NCI-H2227 (cell line): Measurements from ENCODE around the gene SPATA2.

ENCODE experiments used
- DNase-seq: peaks from one replicate; lab custom pipeline; 2025; ENCODE audit not compliant: unreplicated experiment; lab: John Stamatoyannopoulos, UW

Gene SPATA2

DNA sequence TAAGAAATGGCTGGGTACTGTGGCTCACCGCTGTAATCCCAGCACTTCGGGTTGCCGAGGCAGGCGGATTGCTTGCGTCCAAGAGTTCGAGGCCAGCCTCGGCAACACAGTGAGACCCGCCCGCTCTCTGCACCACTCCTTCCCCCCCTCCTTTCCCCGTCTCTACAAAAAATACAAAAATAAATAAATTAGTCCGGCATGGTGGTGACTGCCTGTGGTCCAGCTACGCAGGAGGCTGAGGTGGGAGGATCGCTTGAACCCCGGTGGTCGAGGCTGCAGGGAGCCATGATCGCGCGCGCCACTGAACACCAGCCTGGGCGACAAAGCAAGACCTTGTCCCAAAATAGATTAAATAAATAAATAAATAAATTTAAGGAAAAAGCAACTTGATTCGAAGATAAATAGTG is 20.4 kb upstream of the SPATA2 start:
- DNase-seq, result no peak

DNA sequence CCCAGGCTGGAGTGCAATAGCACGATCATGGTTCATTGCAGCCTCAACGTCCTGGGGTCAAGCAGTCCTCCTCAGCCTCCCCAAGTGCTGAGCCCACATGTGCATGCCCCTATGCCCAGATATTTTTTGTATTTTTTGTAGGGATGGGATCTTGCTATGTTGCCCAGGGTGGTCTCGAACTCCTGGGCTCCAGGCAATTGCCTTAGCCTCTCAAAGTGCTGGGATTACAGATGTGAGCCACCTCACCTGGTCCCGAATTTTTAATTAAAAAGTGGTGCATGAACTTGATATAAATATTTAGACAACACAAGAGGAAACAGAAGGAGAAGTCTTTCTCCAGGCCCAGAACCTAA is 13.8 kb upstream of the SPATA2 start:
- no peak for DNase-seq

DNA sequence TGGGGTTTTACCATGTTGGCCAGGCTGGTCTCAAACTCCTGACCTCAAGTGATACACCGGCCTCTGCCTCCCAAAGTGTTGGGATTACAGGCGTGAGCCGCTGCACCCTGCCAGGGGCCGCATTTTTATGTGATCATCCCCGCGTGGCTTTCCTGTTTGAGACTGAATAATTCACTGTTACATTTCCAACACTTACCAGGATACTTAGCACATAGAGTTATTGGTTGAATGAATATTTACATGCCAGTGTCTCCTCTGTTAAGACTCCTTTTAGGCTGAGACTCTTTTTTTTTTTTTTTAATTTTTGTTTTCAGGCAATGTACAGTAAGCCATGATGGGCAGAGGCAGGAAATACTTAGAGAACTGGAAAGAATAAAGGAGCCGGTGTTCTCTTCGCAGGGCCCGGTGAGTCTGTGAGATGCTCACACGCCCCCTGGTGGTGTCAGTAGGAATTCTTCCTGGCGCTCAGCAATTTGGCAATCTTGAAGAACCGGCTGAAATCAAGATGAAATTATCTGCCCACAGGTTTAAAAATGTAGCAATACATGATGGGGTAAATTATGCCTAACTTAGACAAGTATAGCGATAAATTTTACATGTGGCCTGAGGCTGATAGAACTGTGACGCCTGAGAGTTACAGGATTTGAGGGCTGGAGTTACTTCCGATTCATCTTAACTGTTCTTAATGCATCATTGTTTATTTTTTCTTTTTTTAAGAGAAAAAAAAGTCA is 13.2 kb upstream of the SPATA2 start:
- DNase-seq, result peak; percentile 89

DNA sequence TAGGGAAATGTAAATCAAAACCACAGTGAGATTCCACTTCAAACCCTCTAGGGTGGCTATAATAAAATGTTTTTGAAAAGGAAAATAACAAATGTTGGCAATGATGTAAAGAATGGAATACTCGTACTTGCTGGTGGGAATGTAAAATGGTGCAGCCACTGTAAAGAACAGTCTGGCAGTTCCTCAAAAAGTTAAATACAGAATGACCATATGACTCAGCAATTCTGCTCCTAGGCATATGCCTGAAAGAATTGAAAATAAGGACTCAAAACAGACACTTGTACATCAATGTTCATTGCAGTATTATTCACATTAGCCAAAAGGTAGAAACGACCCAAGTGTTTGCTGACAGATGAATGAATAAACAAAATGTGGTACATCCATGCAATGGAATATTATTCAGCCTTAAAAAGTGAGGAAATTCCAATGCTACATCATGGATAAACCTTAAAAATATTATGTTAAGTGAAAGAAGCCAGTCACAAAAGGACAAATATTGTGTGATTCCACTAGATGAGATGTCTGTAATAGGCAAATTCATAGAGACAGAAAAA is 10.6 kb upstream of the SPATA2 start:
- DNase-seq, result no peak

DNA sequence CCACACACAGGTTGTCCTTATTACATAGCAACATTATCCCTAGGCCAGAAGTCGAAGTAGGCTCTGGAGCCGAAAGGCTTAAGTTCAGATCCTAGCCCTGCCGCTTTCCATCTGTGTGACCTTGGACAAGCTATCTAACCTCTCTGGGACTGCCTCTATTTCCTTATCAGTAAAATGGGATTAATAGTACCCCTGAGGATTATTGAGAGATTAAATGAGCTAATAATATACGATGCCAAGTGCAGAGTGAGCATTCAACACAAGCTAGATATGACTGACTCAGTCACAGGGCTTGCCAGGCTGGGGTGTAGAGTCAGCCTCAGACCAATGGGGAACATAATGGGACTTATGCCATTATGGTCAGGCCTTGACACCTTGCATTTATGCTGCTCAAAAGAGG is 8.9 kb upstream of the SPATA2 start:
- DNase-seq, result no peak

DNA sequence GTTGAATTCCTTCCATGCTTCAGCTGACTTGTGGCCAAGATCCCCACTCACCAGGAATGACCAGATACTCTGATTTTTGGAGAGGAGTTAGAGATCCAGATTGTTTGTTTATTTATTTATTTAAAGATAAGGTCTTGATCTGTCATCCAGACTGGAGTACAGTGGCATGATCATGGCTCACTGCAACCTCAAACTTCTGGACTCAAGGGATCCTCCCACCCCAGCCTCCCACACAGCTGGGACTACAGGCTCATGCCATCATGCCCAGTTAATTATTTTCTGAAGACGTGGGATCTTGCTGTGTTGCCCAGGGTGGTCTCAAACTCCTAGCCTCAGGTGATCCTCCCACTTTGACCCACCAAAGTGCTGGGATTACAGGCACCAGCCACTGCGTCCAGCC is 4.1 kb upstream of the SPATA2 start:
- DNase-seq, result no peak

DNA sequence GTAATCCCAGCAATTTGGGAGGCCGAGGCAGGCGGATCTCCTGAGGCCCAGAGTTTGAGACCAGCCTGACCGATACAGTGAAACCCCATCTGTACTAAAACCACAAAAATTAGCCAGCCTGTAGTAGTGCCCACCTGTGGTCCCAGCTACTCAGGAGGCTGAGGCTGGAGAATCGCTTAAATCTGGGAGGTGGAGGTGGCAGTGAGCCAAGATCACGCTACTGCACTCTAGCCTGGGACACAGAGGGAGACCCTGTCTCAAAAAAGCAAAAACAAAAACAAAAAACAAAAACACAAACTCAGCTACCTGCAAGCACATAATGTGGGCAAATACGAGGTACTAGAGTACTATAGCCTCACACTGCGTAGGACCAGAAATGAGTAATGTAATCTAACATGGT is 3.7 kb upstream of the SPATA2 start:
- DNase-seq, result no peak

DNA sequence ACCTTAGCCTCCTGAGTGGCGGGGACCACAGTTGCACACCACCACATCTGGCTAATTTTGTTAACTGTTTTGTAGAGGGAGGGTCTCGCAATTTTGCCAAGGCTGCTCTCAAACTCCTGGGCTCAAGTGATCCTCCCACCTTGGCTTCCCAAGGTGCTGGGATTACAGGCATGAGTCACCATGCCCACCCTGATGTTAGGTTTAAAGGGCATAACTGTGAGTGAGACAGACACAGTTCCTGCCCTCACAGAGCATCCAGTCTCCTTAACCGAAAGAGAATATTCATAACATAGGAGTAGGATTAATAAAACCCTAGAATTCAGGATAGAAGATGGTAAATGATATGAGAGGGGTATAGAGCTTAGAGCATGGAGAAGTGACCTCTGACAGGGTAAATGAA is 3.1 kb upstream of the SPATA2 start:
- no peak for DNase-seq

DNA sequence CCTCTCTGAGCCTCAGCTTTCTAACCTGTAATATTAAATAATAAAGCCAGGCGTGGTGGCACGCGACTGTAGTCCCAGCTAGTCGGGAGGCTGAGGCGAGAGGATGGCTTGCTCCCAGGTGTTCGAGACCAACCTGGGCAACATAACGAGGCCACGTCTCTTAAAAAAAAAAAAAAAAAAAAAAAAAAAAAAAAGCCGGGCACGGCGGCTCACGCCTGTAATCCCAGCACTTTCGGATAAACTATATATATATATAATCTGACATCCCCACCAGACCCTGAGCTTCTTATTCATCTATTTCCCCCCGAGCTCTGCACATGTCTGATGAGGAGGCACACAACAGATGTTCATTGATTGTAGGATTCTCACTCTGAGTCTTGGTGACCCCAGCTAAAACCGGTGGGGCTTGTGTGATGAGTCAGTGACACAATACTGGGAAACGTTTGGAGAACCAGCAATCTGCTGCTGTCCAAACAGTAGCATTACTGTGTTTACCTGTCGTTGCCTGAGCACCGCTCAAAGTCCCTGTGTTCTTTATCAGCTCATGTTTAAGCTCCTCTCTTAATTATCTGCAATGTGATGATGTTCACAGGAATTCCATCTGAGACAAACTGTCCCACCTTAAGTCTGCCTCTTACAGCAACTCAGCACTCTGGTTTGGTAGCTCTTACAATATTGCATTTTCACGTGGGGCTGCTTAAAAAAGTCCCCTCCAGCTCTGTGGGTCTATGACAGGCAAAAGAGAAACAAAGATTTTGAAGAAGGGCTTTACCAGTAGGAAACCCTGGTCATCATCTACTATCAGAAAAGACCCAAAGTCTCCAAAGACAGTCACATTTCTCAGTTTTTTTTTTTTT is 1.0 kb upstream of the SPATA2 start:
- peak; percentile 57 for DNase-seq

DNA sequence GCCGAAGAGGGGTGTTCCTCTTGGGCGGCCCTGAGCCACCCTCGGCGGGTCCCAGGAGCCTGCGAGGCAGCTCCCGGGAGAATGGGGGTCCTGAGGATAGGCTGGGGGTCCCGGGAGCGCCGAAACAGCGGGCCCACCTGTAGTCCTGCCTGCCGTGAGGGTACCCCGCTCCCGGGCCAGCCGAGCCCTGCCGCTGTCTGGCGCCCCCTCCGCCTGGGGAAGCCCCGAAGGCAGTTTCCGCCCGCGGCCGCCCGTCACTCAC is 280 bp downstream of the SPATA2 start:
- DNase-seq, result no peak

DNA sequence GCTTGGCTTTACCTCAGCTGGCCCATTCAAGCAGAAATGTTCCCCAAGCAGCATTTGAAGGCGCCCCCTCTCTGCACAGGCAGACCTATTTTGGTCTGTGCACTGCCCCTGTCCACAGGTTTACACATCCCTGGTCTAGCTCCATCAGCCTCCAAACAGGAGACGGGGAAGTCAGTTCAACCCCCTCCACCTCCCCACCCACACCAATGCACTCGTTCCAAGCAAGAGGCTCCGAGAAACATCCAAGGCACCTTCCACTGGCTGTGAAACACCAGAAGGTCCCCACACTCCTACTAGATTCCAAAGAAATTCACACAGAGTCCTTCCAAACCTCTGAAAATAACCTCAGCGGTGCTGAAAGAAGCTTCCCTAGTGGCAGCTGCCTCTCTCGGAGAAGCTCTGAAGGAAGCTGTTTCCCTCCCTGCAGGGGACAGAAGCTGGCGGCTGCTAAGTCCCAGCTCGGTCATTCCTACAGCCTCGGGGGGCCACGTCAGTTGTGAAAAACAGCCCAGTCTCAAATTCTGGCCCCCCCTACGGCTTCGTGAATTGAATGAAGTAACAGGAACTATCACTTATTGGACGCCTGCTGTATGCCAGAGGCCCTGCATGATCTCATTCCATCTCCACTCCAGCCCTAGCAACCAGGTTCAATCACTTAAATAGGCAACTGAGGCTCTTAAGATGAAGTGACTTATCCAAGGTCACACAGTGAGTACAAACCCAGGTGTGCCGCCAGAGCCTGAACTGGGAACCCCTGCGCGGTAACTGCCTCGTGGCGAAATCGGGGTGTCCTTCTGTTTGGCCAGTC is 815 bp downstream of the SPATA2 start:
- DNase-seq, result peak; percentile 37

DNA sequence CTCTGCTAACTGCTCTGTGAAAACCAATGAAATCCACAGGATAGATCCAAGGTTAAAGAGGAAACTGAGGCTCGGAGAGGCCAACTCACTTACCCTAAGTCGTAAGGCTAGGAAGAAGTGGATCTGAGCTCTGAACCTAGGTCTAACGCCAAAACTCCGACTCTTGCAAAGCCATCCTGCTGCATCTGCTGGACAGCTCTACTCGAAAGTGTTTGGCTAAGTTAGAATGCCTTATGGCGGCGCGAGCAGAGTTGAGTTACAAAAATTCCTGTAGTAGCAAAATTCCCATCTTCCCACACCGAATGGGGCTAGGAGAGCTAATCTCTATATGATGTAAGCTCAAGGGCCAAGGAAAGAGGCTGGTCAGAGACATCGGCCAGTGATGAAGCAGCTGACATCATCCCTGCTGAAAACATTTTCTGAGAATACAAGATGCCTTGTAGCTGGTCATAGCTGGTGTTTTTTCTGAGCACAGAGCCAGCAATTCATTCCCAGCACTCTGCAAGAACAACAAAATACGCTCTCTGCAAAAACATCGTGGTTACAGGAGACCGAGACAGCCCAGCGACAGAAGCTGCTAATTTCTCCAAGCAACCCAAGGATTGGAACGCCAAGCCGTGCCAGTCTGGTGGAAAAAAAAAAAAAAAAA is 1.8 kb downstream of the SPATA2 start:
- no peak for DNase-seq

DNA sequence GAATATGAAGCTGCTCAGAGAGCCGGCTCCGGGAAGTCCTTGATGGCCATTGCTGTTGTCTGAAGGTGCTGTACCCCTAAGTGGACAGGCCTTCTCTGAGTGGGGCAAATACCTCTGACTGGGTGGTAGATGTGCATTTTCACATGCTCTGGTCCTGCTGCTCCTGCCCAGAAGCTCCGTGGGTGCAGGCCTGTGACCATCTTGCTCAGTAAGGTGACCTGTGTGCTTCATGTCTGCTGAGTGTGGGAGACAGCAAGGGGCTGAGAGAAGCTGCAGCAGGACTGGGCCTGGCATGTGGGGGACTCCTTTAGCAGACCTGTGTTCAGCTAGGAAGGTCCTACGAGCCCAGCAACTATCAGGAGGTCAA is 5.0 kb downstream of the SPATA2 start:
- DNase-seq, result no peak

DNA sequence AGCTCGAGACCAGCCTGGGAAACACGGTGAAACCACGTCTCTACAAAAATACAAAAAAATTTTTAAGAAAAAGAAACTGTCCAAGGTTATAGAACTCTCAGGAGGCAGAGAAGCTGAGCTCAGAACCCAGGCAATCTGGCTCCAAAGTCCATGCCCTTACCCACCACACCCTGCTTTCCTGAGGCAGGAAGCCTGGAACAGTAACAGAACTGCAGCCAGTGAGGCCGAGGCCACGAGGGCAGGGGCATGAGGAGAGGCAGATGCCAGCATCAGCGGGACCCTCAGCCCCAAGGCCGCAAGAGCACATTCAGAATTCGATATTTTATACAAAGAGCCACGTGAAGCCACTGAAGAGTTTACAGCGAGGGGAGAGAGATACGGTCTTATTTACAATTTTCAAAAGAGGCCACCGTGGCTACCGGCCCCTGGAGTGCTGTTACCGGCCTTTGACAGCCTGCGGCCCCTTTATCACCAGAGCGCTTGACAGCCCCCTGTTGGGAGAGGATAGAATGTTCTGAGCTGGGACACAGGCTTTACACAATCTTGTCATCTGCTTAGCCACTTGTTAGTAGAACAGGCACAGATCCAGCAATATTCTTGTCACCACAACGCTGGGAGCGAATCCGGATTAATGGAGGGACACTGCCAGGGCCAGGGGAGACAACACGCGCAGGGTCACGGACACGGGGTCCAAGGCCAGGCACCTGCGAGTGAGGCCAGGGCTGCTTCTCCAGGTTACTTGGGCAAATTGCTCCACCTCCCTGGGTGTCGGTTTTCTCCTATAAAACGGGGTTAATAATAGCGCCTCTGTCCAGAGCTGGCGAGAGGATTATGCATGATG is 5.6 kb downstream of the SPATA2 start:
- DNase-seq, result peak; percentile 45

DNA sequence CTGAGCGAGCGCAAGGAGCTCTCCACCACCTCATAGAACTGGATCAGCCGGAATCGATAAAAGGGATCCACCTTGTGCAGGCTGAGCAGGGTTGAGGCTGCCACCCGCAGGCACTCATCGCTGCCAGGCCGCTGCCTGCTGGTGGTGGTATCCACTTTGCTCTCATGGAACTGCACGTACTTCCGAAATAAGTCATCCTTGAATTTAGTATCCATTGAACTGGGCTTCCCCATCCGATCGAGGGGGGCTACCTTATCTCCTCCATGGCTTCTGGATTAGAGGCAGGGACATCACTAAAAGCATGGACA is 7.1 kb downstream of the SPATA2 start:
- no peak for DNase-seq

DNA sequence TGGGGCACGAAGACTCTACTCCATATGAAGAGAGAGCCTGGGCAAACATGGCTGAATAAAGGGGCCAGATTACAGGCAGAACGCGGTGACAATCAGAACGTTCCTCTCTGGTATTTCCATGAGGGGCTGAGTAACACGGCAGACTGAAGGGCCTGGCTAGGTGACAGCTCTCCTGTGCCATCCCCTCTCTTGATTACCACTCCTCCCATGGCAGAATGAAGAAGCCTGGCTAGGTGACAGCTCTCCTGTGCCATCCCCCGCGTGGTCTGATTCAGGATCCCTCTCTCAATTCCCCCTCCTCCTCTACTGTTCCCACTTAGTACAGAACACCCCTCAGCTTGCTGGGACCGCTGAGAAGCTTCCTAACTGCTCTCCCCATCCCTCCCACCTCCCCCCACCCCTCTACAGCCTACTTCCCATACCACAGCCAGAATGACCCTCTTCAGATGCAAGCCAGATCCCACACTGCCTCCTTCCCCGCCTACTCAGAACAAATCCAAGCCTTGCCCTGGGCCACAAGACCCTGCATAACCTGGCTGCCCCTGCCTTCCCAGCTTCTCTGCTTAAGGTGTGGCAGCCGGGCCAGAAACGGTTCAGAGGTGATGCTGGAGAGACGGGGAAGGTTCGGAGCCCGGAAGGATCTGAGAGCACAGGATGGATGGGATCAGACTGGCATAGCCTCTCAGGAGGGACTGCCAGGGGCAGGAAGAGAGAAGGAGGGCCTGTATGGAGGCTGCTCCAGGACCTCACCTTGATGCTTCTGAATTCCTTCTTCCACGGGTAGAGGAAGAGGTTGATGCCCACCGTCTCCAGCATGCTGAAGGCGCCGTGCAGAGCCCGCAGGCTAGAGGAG is 7.7 kb downstream of the SPATA2 start:
- DNase-seq, result no peak

DNA sequence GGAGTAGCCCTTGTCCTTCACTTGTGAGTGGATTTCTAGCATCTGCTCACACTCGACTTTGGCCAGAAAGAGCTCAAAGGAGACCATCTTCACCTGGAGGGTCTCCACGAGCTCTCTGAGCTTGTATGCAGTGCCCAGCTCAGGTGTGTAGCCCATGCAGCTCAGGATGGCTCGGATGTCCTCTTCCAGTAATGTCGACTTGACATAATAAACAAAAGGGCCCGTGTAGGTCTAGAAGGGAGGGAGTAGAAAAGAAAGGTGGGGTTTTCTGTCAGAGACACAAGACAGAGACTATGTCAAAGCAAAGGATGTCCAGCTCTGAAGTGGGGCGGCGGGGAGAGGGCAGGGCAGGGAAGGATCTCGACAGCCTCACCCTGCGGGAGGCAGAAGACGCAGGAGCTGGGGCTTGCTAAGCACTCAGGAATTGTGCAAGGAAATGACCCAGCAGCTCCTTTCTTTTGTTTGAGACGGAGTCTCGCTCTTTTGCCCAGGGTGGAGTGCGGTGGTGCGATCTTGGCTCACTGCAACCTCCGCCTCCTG is 8.6 kb downstream of the SPATA2 start:
- DNase-seq, result no peak

DNA sequence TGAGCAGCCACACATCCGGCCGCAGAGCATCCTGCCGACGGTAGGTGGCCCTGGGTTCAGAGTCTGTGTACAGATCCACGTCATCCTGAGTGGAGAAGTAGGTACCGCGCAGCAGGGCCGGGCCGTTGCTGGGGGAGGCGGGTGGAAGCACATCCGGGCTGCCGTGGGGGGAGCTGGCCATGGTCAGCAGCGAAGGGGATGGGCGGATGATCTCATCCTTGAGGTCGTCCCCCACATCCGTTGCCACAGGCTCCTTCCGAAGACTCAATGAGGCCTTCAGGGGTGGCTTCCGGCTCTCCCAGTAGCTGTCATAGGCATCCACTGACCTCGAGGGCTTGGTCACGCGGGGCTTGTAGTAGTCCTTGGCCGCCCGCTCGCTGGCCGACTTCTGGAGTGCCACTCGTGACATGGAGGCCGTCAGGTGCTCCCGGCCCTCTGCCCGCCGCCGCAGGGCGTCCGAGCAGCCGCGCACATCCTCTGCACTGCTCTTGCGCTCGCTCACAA is 9.2 kb downstream of the SPATA2 start:
- no peak for DNase-seq

DNA sequence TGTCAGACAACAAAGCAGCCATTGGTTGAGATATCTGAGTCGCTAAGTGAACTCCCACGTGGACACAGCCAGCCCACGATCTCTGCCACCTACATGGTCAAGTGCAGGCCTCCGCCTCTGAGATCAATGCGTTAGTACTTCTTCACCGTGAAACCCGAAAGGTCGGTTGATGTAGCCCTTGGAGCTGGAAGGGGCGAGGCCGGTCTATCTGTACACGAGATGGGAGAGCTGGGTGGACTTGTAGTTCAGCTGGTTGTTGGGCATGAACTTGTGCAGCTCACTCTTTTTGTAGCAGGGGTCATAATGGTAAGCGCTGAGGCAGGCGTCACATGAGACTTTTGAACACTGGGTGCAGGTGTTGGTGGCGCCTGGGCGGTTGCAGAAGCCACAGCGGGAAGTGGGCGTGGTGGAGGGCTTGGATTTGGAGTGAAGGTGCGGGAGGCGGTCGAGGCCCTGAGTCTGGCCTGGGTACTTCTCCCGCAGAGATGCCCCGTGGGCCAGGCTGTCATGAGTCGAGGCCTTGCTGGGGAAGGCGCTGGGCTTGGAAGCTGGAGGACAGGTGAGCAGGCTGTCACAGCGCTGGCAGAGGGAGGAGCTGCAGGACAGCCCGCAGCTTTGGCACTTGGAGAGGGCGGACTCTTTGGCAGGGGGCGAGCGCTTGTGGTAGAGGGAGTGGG is 9.8 kb downstream of the SPATA2 start:
- no peak for DNase-seq
